Measurements from ENCODE around the gene C3orf49.

The C3orf49 gene

GRCh38 chr3:63832395-63832794, 13.3 kb downstream of the C3orf49 start:
- ChIA-PET CTCF (interaction anchor here (0.7 kb wide), 1 partner anchor 467 kb away, joined by 5 read pairs; no protein-coding TSS in a partner anchor), POLR2A (no interaction called here)
- TF ChIP-seq ZNF384 (IDR thresholded peaks at IDR 0.05), result no peak
- DNase-seq (ENCODE audit: extremely low spot score), result no peak

DNA sequence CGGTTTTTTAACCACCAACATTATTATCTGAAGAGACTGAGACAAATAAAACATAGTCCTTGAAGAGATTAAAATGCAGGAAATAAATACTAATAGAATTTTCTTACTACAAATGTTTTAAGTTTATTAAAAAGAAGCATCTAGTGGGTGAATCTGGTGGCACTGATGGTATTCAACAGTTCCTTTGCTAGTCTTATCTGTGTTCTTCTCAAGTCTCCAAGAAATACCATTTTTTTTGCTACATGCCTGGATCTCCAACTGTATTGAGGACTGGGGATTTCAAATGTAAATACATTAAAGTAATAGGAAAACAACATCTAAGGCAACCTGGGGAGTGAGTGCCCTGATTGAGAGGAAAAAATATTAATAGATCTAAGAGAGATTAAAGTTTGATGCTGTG, 22.6 kb downstream of the C3orf49 start:
- CTCF ChIA-PET, result no interaction called here
- TF ChIP-seq FOXA1 (IDR thresholded peaks at IDR 0.05), result no peak
- TF ChIP-seq SUZ12 (IDR thresholded peaks at IDR 0.05), result no peak
- TF ChIP-seq HDGF (IDR thresholded peaks at IDR 0.05; ENCODE audit: borderline replicate concordance), result no peak
- no peak for TF ChIP-seq ZNF384 (IDR thresholded peaks at IDR 0.05)
- no peak for TF ChIP-seq LEF1 (IDR thresholded peaks at IDR 0.05; ENCODE audit: borderline replicate concordance)
- no peak for TF ChIP-seq NFRKB (IDR thresholded peaks at IDR 0.05)
- TF ChIP-seq ELF4 (IDR thresholded peaks at IDR 0.05), result no peak
- TF ChIP-seq BHLHE40 (IDR thresholded peaks at IDR 0.05; ENCODE audit: borderline replicate concordance), result no peak
- no peak for TF ChIP-seq ARNT (IDR thresholded peaks at IDR 0.05)
- TF ChIP-seq CTBP1 (IDR thresholded peaks at IDR 0.05; ENCODE audit: borderline replicate concordance), result no peak
- TF ChIP-seq FOXK2 (IDR thresholded peaks at IDR 0.05), result no peak
- no peak for TF ChIP-seq L3MBTL2 (conservative IDR thresholded peaks at IDR 0.05)
- no peak for TF ChIP-seq FOXM1 (IDR thresholded peaks at IDR 0.05; ENCODE audit: borderline replicate concordance)
- no peak for TF ChIP-seq PKNOX1 (IDR thresholded peaks at IDR 0.05)
- no peak for TF ChIP-seq TARDBP (IDR thresholded peaks at IDR 0.05)
- TF ChIP-seq SP1 (IDR thresholded peaks at IDR 0.05), result no peak
- DNase-seq (ENCODE audit: extremely low spot score), result no peak
- POLR2A ChIA-PET, result no interaction called here

- POLR2A ChIA-PET, result no interaction called here
- CTCF ChIA-PET, result no interaction called here
- no peak for TF ChIP-seq HDGF (IDR thresholded peaks at IDR 0.05; ENCODE audit: borderline replicate concordance)
- no peak for DNase-seq (ENCODE audit: extremely low spot score)
Measured at GRCh38 chr3:63842127-63842526, 23.0 kb downstream of the C3orf49 start.

DNA sequence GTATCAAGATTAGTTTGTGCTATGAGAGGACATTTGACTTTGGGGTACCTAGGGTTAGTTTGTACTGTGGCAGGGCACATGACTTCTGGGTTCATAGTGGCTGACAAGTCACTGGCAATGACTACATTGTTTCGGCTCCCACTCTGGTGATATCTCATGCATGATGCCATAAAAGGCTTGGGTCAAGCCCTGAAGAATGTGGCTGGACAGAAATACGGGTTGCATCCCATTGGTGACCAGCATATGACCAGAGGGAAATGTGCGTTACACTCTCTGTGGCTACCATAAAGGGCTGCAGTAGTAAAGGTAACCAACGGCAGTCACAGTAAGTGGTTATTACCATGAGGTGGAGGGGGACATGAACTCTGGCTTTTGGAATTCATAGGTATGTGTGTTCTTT, 26.1 kb downstream of the C3orf49 start:
- TF ChIP-seq TARDBP (IDR thresholded peaks at IDR 0.05) (no peak), FOXA1 (IDR thresholded peaks at IDR 0.05) (no peak), PKNOX1 (IDR thresholded peaks at IDR 0.05) (no peak), CTBP1 (IDR thresholded peaks at IDR 0.05; ENCODE audit: borderline replicate concordance) (no peak), LEF1 (IDR thresholded peaks at IDR 0.05; ENCODE audit: borderline replicate concordance) (no peak), FOXM1 (IDR thresholded peaks at IDR 0.05; ENCODE audit: borderline replicate concordance) (no peak), FOXK2 (IDR thresholded peaks at IDR 0.05) (no peak), SUZ12 (IDR thresholded peaks at IDR 0.05) (no peak), ARNT (IDR thresholded peaks at IDR 0.05) (no peak)
- ChIA-PET CTCF (interaction anchor here (0.6 kb wide), 1 partner anchor 684 kb away, joined by 4 read pairs; no protein-coding TSS in a partner anchor), POLR2A (no interaction called here)
- DNase-seq (ENCODE audit: extremely low spot score), result no peak

- ChIA-PET CTCF (no interaction called here), POLR2A (interaction anchor here (0.7 kb wide), 1 partner anchor 16 kb away, joined by 3 read pairs; the partner anchor contains the start of genes ATXN7 and THOC7)
- no peak for DNase-seq (ENCODE audit: extremely low spot score)
- no peak for TF ChIP-seq NFRKB (IDR thresholded peaks at IDR 0.05)
- no peak for TF ChIP-seq FOXA1 (IDR thresholded peaks at IDR 0.05)
- TF ChIP-seq FOXM1 (IDR thresholded peaks at IDR 0.05; ENCODE audit: borderline replicate concordance), result no peak
- TF ChIP-seq PKNOX1 (IDR thresholded peaks at IDR 0.05), result no peak
- TF ChIP-seq FOXK2 (IDR thresholded peaks at IDR 0.05), result no peak
- no peak for TF ChIP-seq TARDBP (IDR thresholded peaks at IDR 0.05)
- TF ChIP-seq BHLHE40 (IDR thresholded peaks at IDR 0.05; ENCODE audit: borderline replicate concordance), result no peak
- TF ChIP-seq ZNF384 (IDR thresholded peaks at IDR 0.05), result no peak
- TF ChIP-seq LEF1 (IDR thresholded peaks at IDR 0.05; ENCODE audit: borderline replicate concordance), result no peak
- no peak for TF ChIP-seq ELF4 (IDR thresholded peaks at IDR 0.05)
- TF ChIP-seq HDGF (IDR thresholded peaks at IDR 0.05; ENCODE audit: borderline replicate concordance), result no peak
- no peak for TF ChIP-seq SUZ12 (IDR thresholded peaks at IDR 0.05)
Measured at GRCh38 chr3:63847718-63848450, 28.8 kb downstream of the C3orf49 start.

- no peak for DNase-seq (ENCODE audit: extremely low spot score)
- POLR2A ChIA-PET, result no interaction called here
- CTCF ChIA-PET, result no interaction called here
- TF ChIP-seq SUZ12 (IDR thresholded peaks at IDR 0.05), result no peak
- no peak for TF ChIP-seq SP1 (IDR thresholded peaks at IDR 0.05)
- no peak for TF ChIP-seq CTBP1 (IDR thresholded peaks at IDR 0.05; ENCODE audit: borderline replicate concordance)
- no peak for TF ChIP-seq LEF1 (IDR thresholded peaks at IDR 0.05; ENCODE audit: borderline replicate concordance)
- no peak for TF ChIP-seq PKNOX1 (IDR thresholded peaks at IDR 0.05)
- no peak for TF ChIP-seq NFRKB (IDR thresholded peaks at IDR 0.05)
- no peak for TF ChIP-seq ZNF384 (IDR thresholded peaks at IDR 0.05)
- TF ChIP-seq ELF4 (IDR thresholded peaks at IDR 0.05), result no peak
- no peak for TF ChIP-seq BHLHE40 (IDR thresholded peaks at IDR 0.05; ENCODE audit: borderline replicate concordance)
- no peak for TF ChIP-seq HDGF (IDR thresholded peaks at IDR 0.05; ENCODE audit: borderline replicate concordance)
- no peak for TF ChIP-seq ARNT (IDR thresholded peaks at IDR 0.05)
- TF ChIP-seq TARDBP (IDR thresholded peaks at IDR 0.05), result no peak
- TF ChIP-seq FOXM1 (IDR thresholded peaks at IDR 0.05; ENCODE audit: borderline replicate concordance), result no peak
- no peak for TF ChIP-seq FOXK2 (IDR thresholded peaks at IDR 0.05)
- no peak for TF ChIP-seq L3MBTL2 (conservative IDR thresholded peaks at IDR 0.05)
Measured at GRCh38 chr3:63849175-63849574, 30.1 kb downstream of the C3orf49 start.
